Glutamatergic neuron (in vitro differentiated cells): ENCODE data around the gene TMOD1. TPM values are rescaled to one million over a fixed set of nuclear protein-coding genes. Genes with fewer than 3 reads are reported as not detected.

ENCODE experiments used
- DNase-seq: peaks from one replicate; pipeline ENCODE4 v3.0.0; 2022
- H3K27ac Mint-ChIP-seq: one replicate; pipeline ENCODE4 v1.8.0; 2020; ENCODE audit warnings: mild to moderate bottlenecking, mixed read lengths, inconsistent platforms; ENCODE audit not compliant: unreplicated experiment
- H3K27me3 Mint-ChIP-seq: one replicate; pipeline ENCODE4 v1.8.0; 2020; ENCODE audit warnings: mild to moderate bottlenecking, moderate library complexity, mixed read lengths, inconsistent platforms; ENCODE audit not compliant: unreplicated experiment
- H3K36me3 Mint-ChIP-seq: one replicate; pipeline ENCODE4 v1.8.0; 2020; ENCODE audit warnings: mild to moderate bottlenecking, mixed read lengths, inconsistent platforms; ENCODE audit not compliant: unreplicated experiment
- H3K4me1 Mint-ChIP-seq: one replicate; pipeline ENCODE4 v1.8.0; 2020; ENCODE audit warnings: mild to moderate bottlenecking, low read depth, mixed read lengths, inconsistent platforms; ENCODE audit not compliant: unreplicated experiment
- H3K4me3 Mint-ChIP-seq: one replicate; pipeline ENCODE4 v1.8.0; 2020; ENCODE audit warnings: mild to moderate bottlenecking, mixed read lengths, inconsistent platforms; ENCODE audit not compliant: unreplicated experiment
- H3K9me3 Mint-ChIP-seq: one replicate; pipeline ENCODE4 v1.8.0; 2020; ENCODE audit warnings: mild to moderate bottlenecking, moderate library complexity, mixed read lengths, inconsistent platforms; ENCODE audit not compliant: unreplicated experiment
- total RNA-seq: library from RNA; stranded (reverse); fragmentation: NEBNext Ultra II Directional; extraction: Animal tissue kit (Norgen Biotek cat#: 25700); gene quantifications from one replicate; pipeline ENCODE4 v1.2.1, GENCODE V29; 2021; ENCODE audit not compliant: unreplicated experiment
- TF ChIP-seq, protein P1 (sequence below): fragments of 200-600 bp; sonication (generic); IDR thresholded peaks from one replicate; pipeline ENCODE4 v1.5.0; 2021; ENCODE audit not compliant: partially characterized antibody, unreplicated experiment

The TMOD1 gene
- total RNA-seq, 1 donor from 2014 or later: 0.64 TPM

DNA sequence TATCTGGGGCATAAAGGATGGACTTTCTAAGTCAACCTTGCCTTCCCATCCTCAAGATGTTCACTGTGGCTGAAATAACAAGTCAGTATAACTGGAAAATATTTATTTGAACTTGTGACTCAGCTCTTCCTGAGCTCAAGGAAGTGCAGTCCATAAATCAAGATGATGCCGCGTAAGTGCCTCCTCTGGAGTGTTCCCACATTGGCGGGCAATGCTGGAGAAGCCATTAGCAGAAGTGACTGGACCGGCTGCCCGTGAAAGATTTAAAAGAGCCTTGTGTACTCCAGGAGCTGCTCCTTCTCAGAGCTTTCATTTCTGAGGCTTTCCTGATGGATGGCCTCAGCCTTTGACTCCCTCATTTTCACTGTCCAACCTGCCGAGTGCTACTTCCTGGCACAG, 17.4 kb downstream of the TMOD1 start:
- no peaks in the 10 kb centered on the region for H3K36me3 Mint-ChIP-seq
- peaks cover 1% of the 10 kb centered on the region for H3K9me3 Mint-ChIP-seq
- TF ChIP-seq, protein P1, sequence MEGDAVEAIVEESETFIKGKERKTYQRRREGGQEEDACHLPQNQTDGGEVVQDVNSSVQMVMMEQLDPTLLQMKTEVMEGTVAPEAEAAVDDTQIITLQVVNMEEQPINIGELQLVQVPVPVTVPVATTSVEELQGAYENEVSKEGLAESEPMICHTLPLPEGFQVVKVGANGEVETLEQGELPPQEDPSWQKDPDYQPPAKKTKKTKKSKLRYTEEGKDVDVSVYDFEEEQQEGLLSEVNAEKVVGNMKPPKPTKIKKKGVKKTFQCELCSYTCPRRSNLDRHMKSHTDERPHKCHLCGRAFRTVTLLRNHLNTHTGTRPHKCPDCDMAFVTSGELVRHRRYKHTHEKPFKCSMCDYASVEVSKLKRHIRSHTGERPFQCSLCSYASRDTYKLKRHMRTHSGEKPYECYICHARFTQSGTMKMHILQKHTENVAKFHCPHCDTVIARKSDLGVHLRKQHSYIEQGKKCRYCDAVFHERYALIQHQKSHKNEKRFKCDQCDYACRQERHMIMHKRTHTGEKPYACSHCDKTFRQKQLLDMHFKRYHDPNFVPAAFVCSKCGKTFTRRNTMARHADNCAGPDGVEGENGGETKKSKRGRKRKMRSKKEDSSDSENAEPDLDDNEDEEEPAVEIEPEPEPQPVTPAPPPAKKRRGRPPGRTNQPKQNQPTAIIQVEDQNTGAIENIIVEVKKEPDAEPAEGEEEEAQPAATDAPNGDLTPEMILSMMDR: no peak
- H3K27me3 Mint-ChIP-seq: peaks cover 9% of the 10 kb centered on the region
- no peak overlapping the region for H3K4me3 Mint-ChIP-seq
- H3K27ac Mint-ChIP-seq: no peak overlapping the region
- no peak for DNase-seq
- H3K4me1 Mint-ChIP-seq: no peaks in the 10 kb centered on the region

DNA sequence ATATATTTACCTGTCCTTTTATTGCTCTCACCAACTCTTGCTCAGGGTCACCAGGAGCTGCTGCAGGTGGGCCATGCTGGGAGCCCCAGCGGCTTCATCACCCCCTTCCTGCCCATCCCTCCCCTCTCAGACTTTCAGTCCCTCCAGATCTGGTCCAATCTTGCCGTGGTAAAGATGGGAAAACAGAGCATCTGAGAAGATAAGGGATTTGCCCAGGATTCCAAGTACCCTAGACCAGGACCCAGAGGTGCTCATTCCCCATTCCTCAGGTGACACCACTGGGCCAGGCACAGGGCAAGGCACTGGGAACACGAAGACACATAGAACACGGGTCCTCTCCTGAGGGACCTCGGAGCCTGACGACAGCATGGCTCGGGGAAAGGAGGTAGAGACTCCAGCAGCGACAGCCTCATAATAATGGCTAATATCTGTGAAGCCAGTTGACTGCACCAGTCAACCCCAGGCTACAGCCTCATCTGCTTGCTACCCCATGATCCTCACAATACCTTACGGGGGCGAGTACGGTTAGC, 18.0 kb downstream of the TMOD1 start:
- TF ChIP-seq, protein P1: no peak
- peaks cover 1% of the 10 kb centered on the region for H3K9me3 Mint-ChIP-seq
- no peak for DNase-seq
- no peaks in the 10 kb centered on the region for H3K4me1 Mint-ChIP-seq
- H3K4me3 Mint-ChIP-seq: no peak overlapping the region
- H3K27me3 Mint-ChIP-seq: peaks cover 9% of the 10 kb centered on the region
- H3K36me3 Mint-ChIP-seq: no peaks in the 10 kb centered on the region
- H3K27ac Mint-ChIP-seq: no peak overlapping the region

DNA sequence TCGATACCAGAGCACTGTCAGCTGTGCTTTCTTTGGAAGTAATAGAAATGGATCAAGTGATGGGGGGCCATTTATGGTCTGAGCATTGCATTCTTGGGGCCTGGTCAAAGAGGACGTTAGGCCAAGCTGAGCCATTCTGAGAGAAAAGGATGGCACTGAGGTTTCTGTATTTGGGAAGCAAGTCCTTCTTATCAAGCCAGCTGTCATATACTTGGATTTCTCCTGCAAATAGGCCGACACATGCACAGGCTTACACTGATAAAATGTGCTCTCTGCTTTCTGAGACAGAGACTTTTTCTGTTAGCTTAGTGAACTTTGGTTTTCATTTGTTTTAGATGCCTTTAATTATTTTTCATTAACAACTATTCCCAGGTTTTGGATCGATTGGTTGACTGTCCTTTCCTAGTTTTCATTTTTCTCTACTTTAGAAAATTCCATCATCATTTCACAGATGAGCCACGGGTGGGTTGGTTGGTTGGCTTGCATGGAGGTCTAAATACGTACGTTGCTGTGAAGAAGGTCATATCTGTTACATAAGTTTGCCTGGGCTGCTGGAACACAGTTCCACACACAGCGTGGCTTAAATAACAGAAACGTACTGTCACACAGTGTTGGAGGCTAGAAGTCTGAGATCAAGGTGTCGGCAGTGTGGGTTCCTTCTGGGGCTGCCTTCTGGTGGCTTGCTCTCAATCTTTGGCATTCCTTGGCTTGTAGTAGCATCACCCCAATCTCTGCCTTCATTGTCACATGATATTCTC, 20.3 kb downstream of the TMOD1 start:
- Mint-ChIP-seq H3K36me3 (no peaks in the 10 kb centered on the region), H3K4me3 (no peak overlapping the region), H3K4me1 (no peaks in the 10 kb centered on the region), H3K27ac (no peak overlapping the region), H3K27me3 (peaks cover 9% of the 10 kb centered on the region), H3K9me3 (peaks cover 1% of the 10 kb centered on the region)
- no peak for DNase-seq
- TF ChIP-seq, protein P1: no peak

DNA sequence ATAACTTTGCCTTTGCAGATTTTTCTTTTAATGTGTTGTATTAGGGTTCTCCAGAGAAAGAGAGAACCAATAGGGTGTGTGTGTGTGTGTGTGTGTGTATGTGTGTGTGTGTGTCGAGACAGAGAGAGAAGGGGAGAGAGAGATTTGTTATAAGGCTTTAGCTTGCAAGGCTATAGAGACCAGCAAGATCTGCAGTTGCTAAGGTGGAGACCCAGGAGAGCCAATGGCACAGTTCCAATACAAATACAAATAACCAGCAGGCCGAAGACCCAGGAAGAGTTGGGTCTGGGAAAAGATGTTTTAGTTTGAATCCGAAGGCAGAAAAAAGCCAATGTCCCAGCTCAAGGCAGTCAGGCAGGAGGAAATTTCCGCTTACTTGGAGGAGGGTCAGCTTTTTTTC, 23.0 kb downstream of the TMOD1 start:
- no peak overlapping the region for H3K27ac Mint-ChIP-seq
- no peaks in the 10 kb centered on the region for H3K9me3 Mint-ChIP-seq

DNA sequence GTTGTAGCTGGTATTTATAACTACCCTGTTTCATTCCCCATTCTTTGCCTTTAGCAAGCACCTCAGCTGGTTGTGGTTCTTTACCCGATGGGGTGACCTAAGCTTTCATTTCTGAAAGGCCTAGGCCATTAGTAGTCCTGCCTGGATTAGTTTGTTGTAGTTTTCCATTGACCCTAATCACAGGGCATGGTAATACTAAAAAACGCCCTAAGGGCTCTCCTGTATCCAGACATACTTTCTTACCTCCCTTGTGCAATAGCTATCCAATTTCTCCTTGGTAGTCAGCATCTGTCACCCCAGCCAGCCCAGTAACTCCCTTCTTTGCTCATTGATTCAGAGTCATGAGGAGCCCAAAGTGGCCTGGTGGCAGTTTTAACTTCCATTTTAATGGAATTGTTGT, 24.0 kb downstream of the TMOD1 start:
- TF ChIP-seq, protein P1: no peak
- no peak overlapping the region for H3K4me3 Mint-ChIP-seq
- H3K4me1 Mint-ChIP-seq: peaks cover 2% of the 10 kb centered on the region
- no peak overlapping the region for H3K27ac Mint-ChIP-seq
- H3K27me3 Mint-ChIP-seq: peaks cover 3% of the 10 kb centered on the region
- no peaks in the 10 kb centered on the region for H3K36me3 Mint-ChIP-seq
- H3K9me3 Mint-ChIP-seq: no peaks in the 10 kb centered on the region
- no peak for DNase-seq

More for the DNA sequence above, 23.0 kb downstream of the TMOD1 start:
- DNase-seq: no peak
- no peaks in the 10 kb centered on the region for H3K4me1 Mint-ChIP-seq
- H3K36me3 Mint-ChIP-seq: no peaks in the 10 kb centered on the region
- H3K27me3 Mint-ChIP-seq: peaks cover 3% of the 10 kb centered on the region
- no peak overlapping the region for H3K4me3 Mint-ChIP-seq
- TF ChIP-seq, protein P1: no peak
